Gastroesophageal sphincter (tissue), 4 donors: ENCODE measurements around the gene PRAC1. TPM values are rescaled to one million over a fixed set of nuclear protein-coding genes. Genes with fewer than 3 reads are reported as not detected.

Source experiments
- ATAC-seq: fragments of 150-250 bp; one replicate; pipeline ENCODE4 v1.9.1; 2016; ENCODE audit warnings: mild to moderate bottlenecking, moderate library complexity
- H3K27ac ChIP-seq, 4 donors: fragments of 200-600 bp; sonication (generic) in 3 of 4; 1 replicate in 3 of 4; 2 replicates in 1 of 4; pipeline ENCODE4 v1.5.1; 2016 to 2019
- H3K27me3 ChIP-seq: fragments of 200-600 bp; sonication (generic); one replicate; pipeline ENCODE4 v1.5.1; 2019
- H3K36me3 ChIP-seq, 2 donors: fragments of 200-600 bp; sonication (generic); one replicate each; pipeline ENCODE4 v1.5.1; 2019; ENCODE audit warnings: control low read depth in 1 of 2
- H3K4me1 ChIP-seq, 3 donors: fragments of 200-600 bp; sonication (generic); 1 replicate in 2 of 3; 2 replicates in 1 of 3; pipeline ENCODE4 v1.5.1; 2016 to 2019; ENCODE audit warnings: control low read depth in 2 of 3
- H3K4me3 ChIP-seq, 2 donors: fragments of 200-600 bp; sonication (generic); one replicate each; pipeline ENCODE4 v1.5.1; 2019; ENCODE audit warnings: mild to moderate bottlenecking in 1 of 2, moderate library complexity in 1 of 2
- H3K9me3 ChIP-seq, 3 donors: fragments of 200-600 bp; sonication (generic); one replicate each; pipeline ENCODE4 v1.5.1; 2017 to 2019; ENCODE audit warnings: control low read depth in 2 of 3
- CTCF ChIP-seq, 4 experiments: fragments of 200-600 bp in 2 of 4; fragments of 450-650 bp in 2 of 4; sonication (generic) in 1 of 4; IDR thresholded peaks; one replicate each; pipeline ENCODE4 v1.5.1; 2017 to 2019; ENCODE audit warnings: antibody characterized with exemption in 4 of 4, mild to moderate bottlenecking in 2 of 4, moderate library complexity in 2 of 4
- EP300 ChIP-seq: sonication (generic); formaldehyde crosslinking; IDR thresholded peaks from one replicate; pipeline ENCODE4 v1.6.1; 2017; ENCODE audit warnings: antibody characterized with exemption, mild to moderate bottlenecking
- POLR2A ChIP-seq, 2 donors: fragments of 450-650 bp; IDR thresholded peaks; one replicate each; pipeline ENCODE4 v1.6.1; 2017; ENCODE audit warnings: antibody characterized with exemption in 2 of 2, mild to moderate bottlenecking in 2 of 2, moderate library complexity in 1 of 2
- POLR2AphosphoS5 ChIP-seq: sonication (generic); formaldehyde crosslinking; IDR thresholded peaks from one replicate; pipeline ENCODE4 v1.6.1; 2017; ENCODE audit warnings: antibody characterized with exemption
- WGBS, 2 donors: methylation state at CpG; one replicate each; pipeline ENCODE4 v1.1.5; 2018; ENCODE audit warnings: low coverage in 1 of 2; 5-methylcytosine and 5-hydroxymethylcytosine counted together
- total RNA-seq, 4 donors: library from RNA; depleted of rRNA; stranded (reverse); fragments of >200 nt; gene quantifications; one replicate each; pipeline ENCODE4 v1.1.0, GENCODE V29; 2016

The PRAC1 gene
- total RNA-seq, 4 donors from 2014 or later, result not detected

GRCh38 chr17:48693178-48693577, 29.1 kb downstream of the PRAC1 start:
- H3K36me3 ChIP-seq, result no peaks in the 10 kb centered on the region
- no peak for ATAC-seq
- no peak overlapping the region for H3K4me3 ChIP-seq
- H3K9me3 ChIP-seq, result peaks cover 0 to 5% (median 0%) of the 10 kb centered on the region in 3 donors
- TF ChIP-seq EP300 (no peak), POLR2AphosphoS5 (no peak), POLR2A (IDR thresholded peaks at IDR 0.05) (no peak), CTCF (IDR thresholded peaks at IDR 0.05) (no peak)
- no peaks in the 10 kb centered on the region for H3K4me1 ChIP-seq
- 11 to 14% methylated on average over 1 of the region's 1 CpG for WGBS, 2 donors
- H3K27ac ChIP-seq, result no peak overlapping the region
- H3K27me3 ChIP-seq, result peaks cover 56% of the 10 kb centered on the region

- WGBS, 2 donors, result 57 to 73% methylated on average over 1 of the region's 1 CpG
- no peak for ATAC-seq
- H3K4me1 ChIP-seq, result no peaks in the 10 kb centered on the region
- no peaks in the 10 kb centered on the region for H3K36me3 ChIP-seq
- no peak for TF ChIP-seq CTCF (IDR thresholded peaks at IDR 0.05)
- TF ChIP-seq POLR2A (IDR thresholded peaks at IDR 0.05), result no peak
- no peak for TF ChIP-seq EP300
- no peak for TF ChIP-seq POLR2AphosphoS5
- H3K27me3 ChIP-seq, result peaks cover 53% of the 10 kb centered on the region
- no peak overlapping the region for H3K4me3 ChIP-seq
- no peak overlapping the region for H3K27ac ChIP-seq
- H3K9me3 ChIP-seq, result peaks cover 0 to 5% (median 0%) of the 10 kb centered on the region in 3 donors
These were observed 30.3 kb downstream of the PRAC1 start for GRCh38 chr17:48692049-48692448.

GRCh38 chr17:48690655-48691054, 31.7 kb downstream of the PRAC1 start:
- no peaks in the 10 kb centered on the region for H3K4me1 ChIP-seq
- H3K9me3 ChIP-seq, result peaks cover 0 to 5% (median 0%) of the 10 kb centered on the region in 3 donors
- TF ChIP-seq POLR2A (IDR thresholded peaks at IDR 0.05) (no peak), CTCF (IDR thresholded peaks at IDR 0.05) (no peak), POLR2AphosphoS5 (no peak), EP300 (no peak)
- no peak for ATAC-seq
- no peak overlapping the region for H3K4me3 ChIP-seq
- WGBS, 2 donors, result 80 to 81% methylated on average over 5 of the region's 5 CpGs
- no peaks in the 10 kb centered on the region for H3K36me3 ChIP-seq
- no peak overlapping the region for H3K27ac ChIP-seq
- H3K27me3 ChIP-seq, result peaks cover 46% of the 10 kb centered on the region

GRCh38 chr17:48681609-48682008, 40.7 kb downstream of the PRAC1 start:
- TF ChIP-seq CTCF (IDR thresholded peaks at IDR 0.05) (no peak), POLR2A (IDR thresholded peaks at IDR 0.05) (no peak), POLR2AphosphoS5 (no peak), EP300 (no peak)
- Histone ChIP-seq H3K27ac (no peak overlapping the region), H3K4me1 (peaks cover 0 to 9% (median 4%) of the 10 kb centered on the region in 3 donors), H3K9me3 (no peaks in the 10 kb centered on the region), H3K27me3 (peaks cover 79% of the 10 kb centered on the region), H3K36me3 (no peaks in the 10 kb centered on the region), H3K4me3 (no peak overlapping the region)
- ATAC-seq, result no peak
- 87 to 90% methylated on average over 1 of the region's 1 CpG for WGBS, 2 donors

- no peak for ATAC-seq
- H3K4me3 ChIP-seq, result no peak overlapping the region
- TF ChIP-seq CTCF (IDR thresholded peaks at IDR 0.05), result no peak
- TF ChIP-seq EP300, result no peak
- TF ChIP-seq POLR2AphosphoS5, result no peak
- TF ChIP-seq POLR2A (IDR thresholded peaks at IDR 0.05), result no peak
- H3K27ac ChIP-seq, result no peak overlapping the region
- H3K27me3 ChIP-seq, result peaks cover 86% of the 10 kb centered on the region
- peaks cover 0 to 9% (median 4%) of the 10 kb centered on the region in 3 donors for H3K4me1 ChIP-seq
- no peaks in the 10 kb centered on the region for H3K9me3 ChIP-seq
- WGBS, 2 donors, result 81 to 85% methylated on average over 4 of the region's 5 CpGs
- H3K36me3 ChIP-seq, result no peaks in the 10 kb centered on the region
These were observed 42.8 kb downstream of the PRAC1 start for GRCh38 chr17:48679385-48680096.
